Endothelial cell of umbilical vein (primary cell): ENCODE results near the gene ZP2.

Source experiments
- CTCF ChIP-seq, 2 donors: IDR thresholded peaks; 1 replicate in 1 of 2; 2 replicates in 1 of 2; pipeline ENCODE4 v1.5.1; 2011; ENCODE audit warnings: low read length in 2 of 2, mild to moderate bottlenecking in 2 of 2, moderate library complexity in 2 of 2, control low read depth in 1 of 2, inconsistent platforms in 1 of 2, low read depth in 1 of 2; ENCODE audit not compliant: insufficient read depth in 1 of 2; ENCODE audit errors: extremely low read depth in 1 of 2
- EZH2 ChIP-seq: IDR thresholded peaks from 2 replicates; pipeline ENCODE4 v1.6.1; 2012; ENCODE audit warnings: borderline replicate concordance, low read depth, mild to moderate bottlenecking, moderate library complexity, low read length, inconsistent platforms; ENCODE audit not compliant: severe bottlenecking
- MYC ChIP-seq: IDR thresholded peaks from one replicate; pipeline ENCODE4 v1.6.1; 2011; ENCODE audit warnings: mild to moderate bottlenecking, low read depth, low read length

GRCh38 chr16:21206550-21206949 is 4.8 kb downstream of the ZP2 start:
- TF ChIP-seq CTCF (IDR thresholded peaks at IDR 0.05; ENCODE audit: extremely low read depth in 1 of 2, insufficient read depth in 1 of 2, low read depth in 1 of 2, low read length in 2 of 2): no peak
- TF ChIP-seq MYC: no peak
- no peak for TF ChIP-seq EZH2
